ENCODE results near the gene ROBO4. TPM values are rescaled to one million over a fixed set of nuclear protein-coding genes. Genes with fewer than 3 reads are reported as not detected.

The ROBO4 gene
- total and polyA plus RNA-seq, 8 donors = 1.8 to 49.6 (median 6.1) TPM

DNA sequence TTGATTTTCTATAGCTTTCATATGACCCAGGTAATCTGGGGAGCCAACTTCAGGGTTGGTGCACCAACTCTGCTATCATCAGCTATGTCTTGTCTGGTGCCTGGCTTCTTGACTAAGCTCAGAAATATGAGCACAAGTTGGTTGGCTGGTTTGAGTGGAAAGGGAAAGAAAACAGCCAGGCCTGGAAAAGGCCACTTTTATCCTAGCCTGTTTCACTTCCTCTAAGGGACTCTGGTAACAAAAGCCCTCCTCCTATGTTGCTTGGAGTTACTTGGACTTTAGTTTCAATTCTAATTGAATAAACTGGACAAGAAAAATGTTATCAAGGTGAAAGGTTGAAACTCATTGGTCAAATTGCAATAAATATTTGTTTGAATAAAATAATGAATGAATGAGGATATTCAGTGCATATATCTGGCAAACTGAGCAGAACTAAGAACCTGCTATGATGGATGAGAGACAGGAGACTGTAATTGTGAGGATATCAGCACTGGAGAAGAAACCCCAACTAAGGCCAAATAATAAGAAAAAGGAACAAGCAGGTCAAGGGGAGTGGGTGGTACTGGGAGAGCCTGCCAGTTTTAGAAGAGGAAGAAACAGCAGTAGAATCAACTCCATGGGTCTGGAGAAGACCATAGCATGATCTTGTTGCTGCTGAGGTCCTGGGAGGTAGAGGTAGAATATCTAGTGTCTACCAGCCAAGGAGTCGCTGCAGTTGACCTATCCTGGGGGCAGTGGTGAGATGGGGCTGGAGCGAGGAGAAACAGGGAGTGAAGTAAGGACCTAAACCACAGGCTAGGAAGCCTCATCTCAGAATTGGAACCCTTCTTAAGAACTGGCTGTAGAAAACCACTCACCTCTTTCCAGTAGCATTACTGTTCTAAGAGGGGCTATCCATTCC lies 8.2 kb downstream of the ROBO4 start:
- Histone ChIP-seq H3K36me3 (no peaks in the 10 kb centered on the region), H3K27me3 (peaks cover 0 to 35% (median 0%) of the 10 kb centered on the region in 3 donors), H3K9me3 (no peaks in the 10 kb centered on the region), H3K4me3 (no peak overlapping the region), H3K4me1 (peaks cover 0 to 7% (median 3%) of the 10 kb centered on the region in 4 donors), H3K27ac (no peak overlapping the region)
- WGBS, 5 donors = 79 to 95% (median 88%) methylated on average over 2 of the region's 2 CpGs
- DNase-seq = no peak
- intact Hi-C loops (cut with DNase I; ENCODE audit: low total_unique reads) = no loop called here
- TF ChIP-seq POLR2A (IDR thresholded peaks at IDR 0.05) (no peak), EP300 (IDR thresholded peaks at IDR 0.05) (no peak), POLR2AphosphoS5 (IDR thresholded peaks at IDR 0.05) (no peak)
- TF ChIP-seq, protein P1, sequence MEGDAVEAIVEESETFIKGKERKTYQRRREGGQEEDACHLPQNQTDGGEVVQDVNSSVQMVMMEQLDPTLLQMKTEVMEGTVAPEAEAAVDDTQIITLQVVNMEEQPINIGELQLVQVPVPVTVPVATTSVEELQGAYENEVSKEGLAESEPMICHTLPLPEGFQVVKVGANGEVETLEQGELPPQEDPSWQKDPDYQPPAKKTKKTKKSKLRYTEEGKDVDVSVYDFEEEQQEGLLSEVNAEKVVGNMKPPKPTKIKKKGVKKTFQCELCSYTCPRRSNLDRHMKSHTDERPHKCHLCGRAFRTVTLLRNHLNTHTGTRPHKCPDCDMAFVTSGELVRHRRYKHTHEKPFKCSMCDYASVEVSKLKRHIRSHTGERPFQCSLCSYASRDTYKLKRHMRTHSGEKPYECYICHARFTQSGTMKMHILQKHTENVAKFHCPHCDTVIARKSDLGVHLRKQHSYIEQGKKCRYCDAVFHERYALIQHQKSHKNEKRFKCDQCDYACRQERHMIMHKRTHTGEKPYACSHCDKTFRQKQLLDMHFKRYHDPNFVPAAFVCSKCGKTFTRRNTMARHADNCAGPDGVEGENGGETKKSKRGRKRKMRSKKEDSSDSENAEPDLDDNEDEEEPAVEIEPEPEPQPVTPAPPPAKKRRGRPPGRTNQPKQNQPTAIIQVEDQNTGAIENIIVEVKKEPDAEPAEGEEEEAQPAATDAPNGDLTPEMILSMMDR (IDR thresholded peaks at IDR 0.05) = no peak

DNA sequence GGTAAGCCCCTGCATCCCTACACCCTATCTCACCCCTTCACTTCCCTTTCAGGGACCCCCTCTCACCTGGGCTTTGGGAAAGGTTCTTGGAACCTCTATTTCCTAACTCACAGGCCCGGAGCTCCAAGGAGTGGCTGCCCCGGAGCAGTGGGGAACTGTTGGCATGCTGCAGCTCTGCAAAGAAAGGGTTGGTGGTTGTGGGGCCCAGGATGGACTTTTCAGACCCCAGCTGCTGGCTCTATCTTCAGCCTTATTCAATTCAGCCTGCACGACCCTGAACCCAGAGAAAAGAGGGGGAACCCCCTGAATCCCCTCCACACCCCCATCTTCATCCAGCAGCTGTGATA lies 10.0 kb downstream of the ROBO4 start:
- Histone ChIP-seq H3K9me3 (no peaks in the 10 kb centered on the region), H3K4me1 (peaks cover 2 to 8% (median 4%) of the 10 kb centered on the region in 4 donors), H3K36me3 (no peaks in the 10 kb centered on the region), H3K4me3 (no peak overlapping the region), H3K27me3 (peaks cover 0 to 36% (median 0%) of the 10 kb centered on the region in 3 donors), H3K27ac (no peak overlapping the region)
- intact Hi-C loops (cut with DNase I; ENCODE audit: low total_unique reads) = no loop called here
- TF ChIP-seq, protein P1 (IDR thresholded peaks at IDR 0.05) = no peak
- TF ChIP-seq POLR2AphosphoS5 (IDR thresholded peaks at IDR 0.05) (no peak), EP300 (IDR thresholded peaks at IDR 0.05) (no peak), POLR2A (IDR thresholded peaks at IDR 0.05) (no peak)
- DNase-seq = no peak
- 33 to 82% (median 69%) methylated on average over 1 to 3 of the region's 3 CpGs for WGBS, 5 donors

DNA sequence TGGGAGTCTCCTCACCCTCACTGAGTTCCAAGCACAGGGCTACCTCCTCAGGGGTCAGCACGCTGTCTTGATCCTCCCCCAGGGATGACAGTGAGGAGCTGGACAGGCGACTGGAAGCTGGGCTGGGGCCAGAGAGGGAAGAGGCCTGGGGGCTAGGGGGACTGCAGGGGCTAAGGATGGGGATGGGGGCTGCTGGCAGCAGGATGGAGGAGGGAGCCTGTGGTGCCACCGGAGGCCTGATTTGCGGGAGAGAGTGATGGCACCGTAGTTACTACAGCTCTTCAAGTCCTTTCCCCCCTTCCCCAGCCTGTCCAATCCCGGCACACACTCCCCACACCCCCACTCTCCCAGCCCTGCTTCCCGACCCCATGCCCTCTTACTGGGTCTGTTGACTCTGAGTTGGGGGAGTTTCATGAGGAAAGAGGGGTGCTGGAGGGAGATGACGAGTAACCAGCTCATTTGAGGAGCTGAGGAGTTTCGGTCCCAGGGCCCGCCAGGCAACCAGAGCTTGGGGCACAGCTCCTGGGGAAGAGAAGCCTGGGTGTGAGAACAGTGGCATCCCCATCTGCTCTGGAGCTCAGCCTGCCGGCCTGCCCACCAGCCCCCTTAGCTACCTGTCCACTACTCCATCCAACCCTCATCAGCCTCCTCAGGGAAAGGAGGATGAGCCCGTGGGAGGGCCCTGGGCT lies 10.5 kb downstream of the ROBO4 start:
- intact Hi-C loops (cut with DNase I; ENCODE audit: low total_unique reads) = no loop called here

DNA sequence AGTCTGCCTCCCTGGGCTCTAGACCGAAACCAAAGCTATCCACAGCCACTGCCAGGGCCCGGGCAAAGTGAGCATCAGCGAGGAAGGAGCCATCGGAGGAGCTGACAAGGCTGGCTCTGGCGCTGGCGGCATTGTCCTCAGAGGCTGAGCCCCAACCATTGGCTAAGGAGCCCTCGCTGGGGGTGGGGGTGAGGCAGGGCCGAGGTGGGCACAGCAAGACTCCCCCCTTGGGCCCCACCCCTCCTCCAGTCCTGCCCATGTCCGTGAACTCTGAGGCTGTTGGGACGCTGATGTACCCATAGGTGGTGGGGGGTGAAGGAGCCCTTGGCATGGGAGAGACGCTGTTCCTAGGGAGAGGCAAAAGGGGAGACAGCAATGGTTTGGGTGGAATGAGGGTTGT lies 11.2 kb downstream of the ROBO4 start:
- no peaks in the 10 kb centered on the region for H3K36me3 ChIP-seq
- intact Hi-C loops (cut with DNase I; ENCODE audit: low total_unique reads) = no loop called here
- peaks cover 0 to 34% (median 0%) of the 10 kb centered on the region in 3 donors for H3K27me3 ChIP-seq
- WGBS, 5 donors = 80 to 86% (median 84%) methylated on average over 9 to 11 of the region's 11 CpGs
- no peak for TF ChIP-seq EP300 (IDR thresholded peaks at IDR 0.05)
- TF ChIP-seq POLR2AphosphoS5 (IDR thresholded peaks at IDR 0.05) = no peak
- TF ChIP-seq, protein P1 (IDR thresholded peaks at IDR 0.05) = no peak
- TF ChIP-seq POLR2A (IDR thresholded peaks at IDR 0.05) = no peak
- no peak overlapping the region for H3K4me3 ChIP-seq
- H3K9me3 ChIP-seq = no peaks in the 10 kb centered on the region
- DNase-seq = peak in 1 of 2 donors; percentile 0
- peaks cover 8 to 17% (median 12%) of the 10 kb centered on the region in 4 donors for H3K4me1 ChIP-seq
- H3K27ac ChIP-seq = no peak overlapping the region

More for the DNA sequence above, 10.5 kb downstream of the ROBO4 start:
- TF ChIP-seq, protein P1 (IDR thresholded peaks at IDR 0.05) = no peak
- TF ChIP-seq POLR2AphosphoS5 (IDR thresholded peaks at IDR 0.05) = no peak
- no peak for TF ChIP-seq EP300 (IDR thresholded peaks at IDR 0.05)
- TF ChIP-seq POLR2A (IDR thresholded peaks at IDR 0.05) = no peak
- H3K27me3 ChIP-seq = peaks cover 0 to 36% (median 0%) of the 10 kb centered on the region in 3 donors
- H3K4me3 ChIP-seq = no peak overlapping the region
- no peak overlapping the region for H3K27ac ChIP-seq
- DNase-seq = peak in 1 of 2 donors; percentile 2
- H3K36me3 ChIP-seq = no peaks in the 10 kb centered on the region
- peaks cover 5 to 14% (median 9%) of the 10 kb centered on the region in 4 donors for H3K4me1 ChIP-seq
- 78 to 82% (median 79%) methylated on average over 11 to 12 of the region's 12 CpGs for WGBS, 5 donors
- no peaks in the 10 kb centered on the region for H3K9me3 ChIP-seq

All from stomach (tissue), 9 donors.